SK-N-SH (cell line): ENCODE results near the gene AACS. TPM values are rescaled to one million over a fixed set of nuclear protein-coding genes. Genes with fewer than 3 reads are reported as not detected.

ENCODE experiments used
- CTCF ChIA-PET: fragments of 300-600, 350-600 bp; formaldehyde crosslinking; extraction: SDS; loops from one replicate; lab custom pipeline; 2021; lab: Yijun Ruan, JAX
- POLR2A ChIA-PET: fragments of 350-600 bp; sonication (Branson Sonifier 250); formaldehyde crosslinking; extraction: SDS; loops from one replicate; lab custom pipeline; 2020; ENCODE audit warnings: antibody characterized with exemption, inconsistent platforms; lab: Yijun Ruan, JAX
- DNase-seq: peaks from one replicate; pipeline ENCODE4 v3.0.0; 2012
- H2AFZ ChIP-seq: fragments of 200-600 bp; sonication (generic); 2 replicates; pipeline ENCODE4 v1.8.1; 2016; ENCODE audit warnings: antibody characterized with exemption, mild to moderate bottlenecking, low read depth
- H3F3A ChIP-seq: fragments of 200-600 bp; sonication (generic); replicated peaks from 2 replicates; pipeline ENCODE3; 2016; ENCODE audit warnings: antibody characterized with exemption, mild to moderate bottlenecking; ENCODE audit not compliant: insufficient read depth
- H3K27ac ChIP-seq, 2 experiments: fragments of 200-500 bp in 1 of 2; fragments of 200-600 bp in 1 of 2; sonication (Bioruptor generic) in 1 of 2; sonication (generic), shearing (Covaris generic) in 1 of 2; 2 replicates each; pipeline versions ENCODE4 v1.5.1 to v1.6.1; 2014 to 2016; ENCODE audit warnings: low read depth in 2 of 2, inconsistent platforms in 1 of 2, low read length in 1 of 2, mild to moderate bottlenecking in 1 of 2, mixed read lengths in 1 of 2
- H3K27me3 ChIP-seq: fragments of 200-600 bp; sonication (generic), shearing (Covaris generic); 2 replicates; pipeline ENCODE4 v1.6.1; 2016; ENCODE audit warnings: mixed run types; ENCODE audit not compliant: insufficient read depth
- H3K36me3 ChIP-seq, 2 experiments: fragments of 200-500 bp in 1 of 2; fragments of 200-600 bp in 1 of 2; sonication (Bioruptor generic) in 1 of 2; sonication (generic) in 1 of 2; replicated peaks in 1 of 2; 2 replicates each; pipeline versions ENCODE3 to v1.5.1; 2014 to 2016; ENCODE audit warnings: low read length in 1 of 2, mild to moderate bottlenecking in 1 of 2; ENCODE audit not compliant: insufficient read depth in 2 of 2, control insufficient read depth in 1 of 2
- H3K4me1 ChIP-seq, 2 experiments: fragments of 200-500 bp in 1 of 2; fragments of 200-600 bp in 1 of 2; sonication (Bioruptor generic) in 1 of 2; sonication (generic), shearing (Covaris generic) in 1 of 2; 2 replicates each; pipeline versions ENCODE4 v1.5.1 to v1.6.1; 2014 to 2016; ENCODE audit warnings: low read depth in 1 of 2, low read length in 1 of 2, mixed run types in 1 of 2; ENCODE audit not compliant: insufficient read depth in 2 of 2, control insufficient read depth in 1 of 2
- H3K4me2 ChIP-seq: fragments of 200-600 bp; sonication (generic), shearing (Covaris generic); 2 replicates; pipeline ENCODE4 v1.6.1; 2017; ENCODE audit warnings: mixed run types
- H3K4me3 ChIP-seq, 2 experiments: fragments of 200-500 bp in 1 of 2; fragments of 200-600 bp in 1 of 2; sonication (Bioruptor generic) in 1 of 2; sonication (generic), shearing (Covaris generic) in 1 of 2; 2 replicates each; pipeline versions ENCODE4 v1.5.1 to v1.8.1; 2014 to 2016; ENCODE audit warnings: low read depth in 2 of 2, inconsistent platforms in 1 of 2, low read length in 1 of 2, mild to moderate bottlenecking in 1 of 2, mixed read lengths in 1 of 2, moderate library complexity in 1 of 2
- H3K79me2 ChIP-seq: fragments of 200-600 bp; sonication (generic); 2 replicates; pipeline ENCODE4 v1.8.1; 2017; ENCODE audit warnings: mild to moderate bottlenecking; ENCODE audit not compliant: insufficient read depth
- H3K9ac ChIP-seq: fragments of 200-600 bp; sonication (generic); 2 replicates; pipeline ENCODE4 v1.6.1; 2017; ENCODE audit warnings: mixed run types
- H3K9me2 ChIP-seq: fragments of 200-600 bp; sonication (generic); 2 replicates; pipeline ENCODE4 v1.6.1; 2017; ENCODE audit warnings: mixed run types
- H3K9me3 ChIP-seq: fragments of 200-600 bp; sonication (generic); 2 replicates; pipeline ENCODE4 v1.6.1; 2017; ENCODE audit warnings: mixed run types, mild to moderate bottlenecking, moderate library complexity
- H4K20me1 ChIP-seq: fragments of 200-600 bp; sonication (generic); 2 replicates; pipeline ENCODE4 v1.6.1; 2017; ENCODE audit warnings: mild to moderate bottlenecking, mixed run types; ENCODE audit not compliant: insufficient read depth
- CHD2 ChIP-seq: fragments of 150-350 bp; IDR thresholded peaks from 2 replicates; pipeline ENCODE4 v1.6.1; 2018; ENCODE audit warnings: low read length; ENCODE audit not compliant: partially characterized antibody
- ELF1 ChIP-seq: IDR thresholded peaks from 2 replicates; pipeline ENCODE4 v1.4.0; 2012
- EP300 ChIP-seq, 2 experiments: IDR thresholded peaks; 2 replicates each; pipeline versions ENCODE4 v1.4.0 to v1.6.1; 2012; ENCODE audit warnings: borderline replicate concordance in 1 of 2, low read depth in 1 of 2, low read length in 1 of 2
- FOXJ3 ChIP-seq: sonication (generic); formaldehyde crosslinking; IDR thresholded peaks from 2 replicates; pipeline ENCODE4 v1.5.1; 2020; ENCODE audit warnings: mild to moderate bottlenecking, missing genetic modification reagents
- FOXM1 ChIP-seq: IDR thresholded peaks from 2 replicates; pipeline ENCODE4 v1.4.0; 2012; ENCODE audit warnings: low read depth, mild to moderate bottlenecking
- MEF2A ChIP-seq: IDR thresholded peaks from 2 replicates; pipeline ENCODE4 v1.4.0; 2012; ENCODE audit warnings: low read depth, borderline replicate concordance
- NRF1 ChIP-seq: IDR thresholded peaks from 2 replicates; pipeline ENCODE4 v1.6.1; 2012; ENCODE audit warnings: low read depth, mild to moderate bottlenecking, low read length
- RAD21 ChIP-seq: IDR thresholded peaks from 2 replicates; pipeline ENCODE4 v1.6.1; 2012; ENCODE audit warnings: mild to moderate bottlenecking, low read length
- RCOR1 ChIP-seq: fragments of 150-350 bp; IDR thresholded peaks from 2 replicates; pipeline ENCODE4 v1.6.1; 2017; ENCODE audit warnings: antibody characterized with exemption, low read length
- RFX5 ChIP-seq: IDR thresholded peaks from 2 replicates; pipeline ENCODE4 v1.6.1; 2012; ENCODE audit warnings: mild to moderate bottlenecking, improper control_type of control experiment, low read length
- RXRA ChIP-seq: IDR thresholded peaks from 2 replicates; pipeline ENCODE4 v1.4.0; 2012; ENCODE audit warnings: low read depth, mild to moderate bottlenecking, borderline replicate concordance
- SIN3A ChIP-seq: IDR thresholded peaks from 2 replicates; pipeline ENCODE4 v1.6.1; 2012; ENCODE audit warnings: low read depth, mild to moderate bottlenecking, low read length, moderate library complexity, borderline replicate concordance
- SMC3 ChIP-seq: IDR thresholded peaks from 2 replicates; pipeline ENCODE4 v1.6.1; 2012; ENCODE audit warnings: low read depth, low read length, improper control_type of control experiment
- TAF1 ChIP-seq: IDR thresholded peaks from 2 replicates; pipeline ENCODE4 v1.6.1; 2012; ENCODE audit warnings: low read depth, mild to moderate bottlenecking, low read length, moderate library complexity, borderline replicate concordance
- TCF12 ChIP-seq: IDR thresholded peaks from 2 replicates; pipeline ENCODE4 v1.4.0; 2012
- WGBS: methylation state at CpG from one replicate; pipeline ENCODE4 v1.1.6; 2017; ENCODE audit warnings: low lambda C conversion rate; 5-methylcytosine and 5-hydroxymethylcytosine counted together
- polyA plus RNA-seq, 3 experiments: library from polyadenylated mRNA; depleted of rRNA; stranded (reverse); fragments of >200 nt; gene quantifications; 2 replicates each; pipeline ENCODE4 v1.2.3, GENCODE V29; 2012
- TF ChIP-seq, protein P1 (sequence below): fragments of 200-600 bp; sonication (generic); IDR thresholded peaks from 2 replicates; pipeline ENCODE4 v1.6.1; 2017; ENCODE audit warnings: antibody characterized with exemption, mild to moderate bottlenecking, moderate library complexity
- TF ChIP-seq, protein P2 (sequence below): IDR thresholded peaks from 2 replicates; pipeline ENCODE4; 2012

Gene AACS
- polyA plus RNA-seq, 1 of the 3 experiments (the other 2 are of a cell fraction), result 17.3 TPM

DNA sequence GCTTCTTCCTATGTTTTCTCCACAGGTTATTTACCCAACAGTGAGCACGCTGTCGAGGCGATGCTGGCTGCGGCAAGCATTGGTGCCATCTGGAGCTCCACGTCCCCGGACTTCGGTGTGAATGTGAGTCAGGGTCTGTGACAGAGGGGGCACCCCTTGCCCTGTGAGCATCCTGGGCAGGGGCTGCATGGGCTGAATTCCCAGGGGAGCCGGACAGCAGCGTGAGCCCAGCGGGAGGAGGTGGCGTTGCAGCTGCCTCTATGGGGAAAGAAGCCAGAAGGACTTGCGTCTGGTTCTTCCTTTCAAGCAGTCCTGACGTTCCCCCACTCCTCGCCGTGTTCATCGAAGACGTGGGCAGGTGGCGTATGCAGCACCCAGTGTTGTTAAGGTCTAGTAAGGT lies 26.2 kb downstream of the AACS start:
- TF ChIP-seq TAF1 (no peak), EP300 (IDR thresholded peaks at IDR 0.05; ENCODE audit: borderline replicate concordance in 1 of 2, low read depth in 1 of 2, low read length in 1 of 2) (no peak), SMC3 (no peak), MEF2A (no peak), RAD21 (no peak), RCOR1 (no peak), TCF12 (no peak), RFX5 (no peak), NRF1 (no peak), FOXM1 (no peak), ELF1 (no peak), CHD2 (no peak), RXRA (no peak), SIN3A (no peak)
- TF ChIP-seq, protein P1, sequence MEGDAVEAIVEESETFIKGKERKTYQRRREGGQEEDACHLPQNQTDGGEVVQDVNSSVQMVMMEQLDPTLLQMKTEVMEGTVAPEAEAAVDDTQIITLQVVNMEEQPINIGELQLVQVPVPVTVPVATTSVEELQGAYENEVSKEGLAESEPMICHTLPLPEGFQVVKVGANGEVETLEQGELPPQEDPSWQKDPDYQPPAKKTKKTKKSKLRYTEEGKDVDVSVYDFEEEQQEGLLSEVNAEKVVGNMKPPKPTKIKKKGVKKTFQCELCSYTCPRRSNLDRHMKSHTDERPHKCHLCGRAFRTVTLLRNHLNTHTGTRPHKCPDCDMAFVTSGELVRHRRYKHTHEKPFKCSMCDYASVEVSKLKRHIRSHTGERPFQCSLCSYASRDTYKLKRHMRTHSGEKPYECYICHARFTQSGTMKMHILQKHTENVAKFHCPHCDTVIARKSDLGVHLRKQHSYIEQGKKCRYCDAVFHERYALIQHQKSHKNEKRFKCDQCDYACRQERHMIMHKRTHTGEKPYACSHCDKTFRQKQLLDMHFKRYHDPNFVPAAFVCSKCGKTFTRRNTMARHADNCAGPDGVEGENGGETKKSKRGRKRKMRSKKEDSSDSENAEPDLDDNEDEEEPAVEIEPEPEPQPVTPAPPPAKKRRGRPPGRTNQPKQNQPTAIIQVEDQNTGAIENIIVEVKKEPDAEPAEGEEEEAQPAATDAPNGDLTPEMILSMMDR, result no peak
- TF ChIP-seq, protein P2, sequence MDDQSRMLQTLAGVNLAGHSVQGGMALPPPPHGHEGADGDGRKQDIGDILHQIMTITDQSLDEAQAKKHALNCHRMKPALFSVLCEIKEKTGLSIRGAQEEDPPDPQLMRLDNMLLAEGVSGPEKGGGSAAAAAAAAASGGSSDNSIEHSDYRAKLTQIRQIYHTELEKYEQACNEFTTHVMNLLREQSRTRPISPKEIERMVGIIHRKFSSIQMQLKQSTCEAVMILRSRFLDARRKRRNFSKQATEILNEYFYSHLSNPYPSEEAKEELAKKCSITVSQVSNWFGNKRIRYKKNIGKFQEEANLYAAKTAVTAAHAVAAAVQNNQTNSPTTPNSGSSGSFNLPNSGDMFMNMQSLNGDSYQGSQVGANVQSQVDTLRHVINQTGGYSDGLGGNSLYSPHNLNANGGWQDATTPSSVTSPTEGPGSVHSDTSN, result no peak
- DNase-seq, result no peak
- Histone ChIP-seq H3K4me1 (no peaks in the 10 kb centered on the region), H3K9me2 (no peaks in the 10 kb centered on the region), H3K4me2 (no peak overlapping the region), H3K9me3 (no peaks in the 10 kb centered on the region), H3F3A (no peaks in the 10 kb centered on the region), H3K4me3 (no peak overlapping the region), H4K20me1 (no peaks in the 10 kb centered on the region), H3K9ac (no peak overlapping the region), H3K27ac (no peak overlapping the region), H3K36me3 (peaks cover 0 to 24% of the 10 kb centered on the region in 2 experiments), H3K27me3 (no peaks in the 10 kb centered on the region), H3K79me2 (no peaks in the 10 kb centered on the region), H2AFZ (no peak overlapping the region)
- CTCF ChIA-PET, result no interaction called here
- POLR2A ChIA-PET, result no interaction called here
- WGBS, result 96% methylated on average over 18 of the region's 18 CpGs

DNA sequence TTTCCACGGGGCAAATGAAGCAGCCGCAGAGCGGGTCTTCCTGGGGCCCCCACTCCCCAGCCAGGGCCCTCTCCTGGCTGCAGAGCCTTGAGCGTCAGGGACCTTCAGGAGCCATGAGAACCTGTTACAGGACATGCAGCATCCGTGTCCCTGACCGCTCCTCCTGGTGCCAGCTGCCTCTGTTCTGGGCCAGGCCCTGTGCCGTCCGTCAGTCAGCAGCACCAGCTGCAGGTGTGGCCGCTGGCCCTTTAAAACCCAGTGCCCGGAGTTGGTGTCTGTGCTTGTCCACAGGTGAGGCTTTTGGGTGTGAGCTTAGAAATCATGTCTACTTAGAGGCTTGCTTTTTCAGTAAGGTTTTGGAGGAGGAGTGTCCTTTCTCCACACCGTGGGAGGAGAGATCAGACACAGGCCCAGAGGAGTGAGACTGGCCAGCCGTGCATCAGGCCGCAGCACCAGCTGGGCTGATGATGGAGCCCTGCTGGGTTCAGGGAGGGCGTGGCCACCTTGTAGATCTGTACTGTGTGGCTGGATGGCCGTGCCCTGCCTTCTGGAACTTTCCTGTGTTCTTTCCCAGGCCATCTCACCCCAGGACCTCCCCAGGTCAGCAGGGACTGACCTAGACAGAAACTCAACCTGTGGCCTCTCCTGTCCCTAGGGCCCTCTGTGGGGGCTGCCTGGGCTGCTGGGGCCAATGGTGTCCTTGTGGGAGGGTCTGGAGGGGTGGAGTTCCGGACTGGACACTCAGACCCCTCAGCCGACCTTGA lies 27.1 kb downstream of the AACS start:
- Histone ChIP-seq H3K27ac (no peak overlapping the region), H3K79me2 (no peaks in the 10 kb centered on the region), H3K27me3 (no peaks in the 10 kb centered on the region), H3K4me3 (no peak overlapping the region), H4K20me1 (no peaks in the 10 kb centered on the region), H3F3A (no peaks in the 10 kb centered on the region), H2AFZ (no peak overlapping the region), H3K9me3 (no peaks in the 10 kb centered on the region), H3K9ac (no peak overlapping the region), H3K9me2 (no peaks in the 10 kb centered on the region), H3K36me3 (peaks cover 0 to 23% of the 10 kb centered on the region in 2 experiments), H3K4me1 (no peaks in the 10 kb centered on the region), H3K4me2 (no peak overlapping the region)
- ChIA-PET CTCF (no interaction called here), POLR2A (no interaction called here)
- DNase-seq, result no peak
- WGBS, result 93% methylated on average over 3 of the region's 17 CpGs
- TF ChIP-seq FOXJ3 (no peak), ELF1 (no peak), NRF1 (no peak), RXRA (no peak), CHD2 (no peak)
- TF ChIP-seq, protein P1, result no peak
